H1 (cell line): Measurements from ENCODE around the gene IL10RA. TPM values are rescaled to one million over a fixed set of nuclear protein-coding genes. Genes with fewer than 3 reads are reported as not detected.

Experiments used
- CTCF ChIA-PET: fragments of 300-600 bp; sonication (Branson Sonifier 250); formaldehyde crosslinking; loops from one replicate; lab custom pipeline; 2021; ENCODE audit not compliant: partially characterized antibody; lab: Charles Lee
- POLR2A ChIA-PET: fragments of 300-600 bp; sonication (Branson Sonifier 250); formaldehyde crosslinking; loops from one replicate; lab custom pipeline; 2021; ENCODE audit warnings: inconsistent platforms; ENCODE audit not compliant: partially characterized antibody; lab: Charles Lee
- DNase-seq, 2 experiments: peaks; one replicate each; pipeline versions ENCODE4 v3.0.0 to v3.0.0-alpha.2; 2010 to 2022; ENCODE audit warnings: low spot score in 2 of 2, low read depth in 1 of 2, mixed read lengths in 1 of 2
- FAIRE-seq: peaks from 2 replicates; lab custom pipeline; 2011; peaks lifted over from hg19 to GRCh38; lab: Jason Lieb, UNC
- H2AFZ ChIP-seq: 2 replicates; pipeline ENCODE4 v1.8.1; 2012; ENCODE audit warnings: low read length, inconsistent platforms
- H2AK5ac ChIP-seq: 2 replicates; pipeline ENCODE4 v1.6.1; 2013; ENCODE audit warnings: low read depth, low read length
- H2BK120ac ChIP-seq: replicated peaks from 2 replicates; pipeline ENCODE3; 2013; ENCODE audit warnings: low read depth, low read length, inconsistent platforms
- H2BK12ac ChIP-seq: 2 replicates; pipeline ENCODE4 v1.6.1; 2013; ENCODE audit warnings: low read depth, low read length
- H2BK15ac ChIP-seq: 2 replicates; pipeline ENCODE4 v1.6.1; 2013; ENCODE audit warnings: low read length
- H2BK20ac ChIP-seq: 2 replicates; pipeline ENCODE4 v1.6.1; 2013; ENCODE audit warnings: low read length
- H2BK5ac ChIP-seq: 2 replicates; pipeline ENCODE4 v1.6.1; 2013; ENCODE audit warnings: low read depth, low read length
- H3K14ac ChIP-seq: 2 replicates; pipeline ENCODE4 v1.6.1; 2013; ENCODE audit warnings: inconsistent platforms; ENCODE audit not compliant: insufficient read length
- H3K18ac ChIP-seq: 2 replicates; pipeline ENCODE4 v1.6.1; 2013; ENCODE audit warnings: low read length; ENCODE audit errors: extremely low read depth
- H3K23ac ChIP-seq: 2 replicates; pipeline ENCODE4 v1.6.1; 2013; ENCODE audit warnings: inconsistent platforms; ENCODE audit not compliant: insufficient read length
- H3K23me2 ChIP-seq: 2 replicates; pipeline ENCODE4 v1.6.1; 2013; ENCODE audit warnings: low read depth, low read length
- H3K27ac ChIP-seq: 2 replicates; pipeline ENCODE4 v1.6.1; 2011; ENCODE audit warnings: low read depth, low read length, inconsistent platforms
- H3K27me3 ChIP-seq, 4 experiments: replicated peaks in 1 of 4; 1 replicate in 1 of 4; 2 replicates in 3 of 4; pipeline versions ENCODE4 v1.6.1 to v1.8.1; 2011 to 2013; ENCODE audit warnings: low read length in 3 of 4, mild to moderate bottlenecking in 3 of 4, inconsistent platforms in 2 of 4, mixed read lengths in 2 of 4, moderate library complexity in 1 of 4; ENCODE audit not compliant: control insufficient read depth in 3 of 4, insufficient read depth in 3 of 4; ENCODE audit errors: extremely low read depth in 1 of 4
- H3K36me3 ChIP-seq, 4 experiments: 2 replicates each; pipeline versions ENCODE4 v1.6.1 to v1.8.1; 2011 to 2013; ENCODE audit warnings: mild to moderate bottlenecking in 4 of 4, low read length in 3 of 4, moderate library complexity in 2 of 4, control low read depth in 1 of 4, inconsistent platforms in 1 of 4; ENCODE audit not compliant: insufficient read depth in 4 of 4, control insufficient read depth in 2 of 4
- H3K4ac ChIP-seq: replicated peaks from 2 replicates; pipeline ENCODE3; 2013; ENCODE audit warnings: low read length, low read depth, mixed read lengths, inconsistent platforms; ENCODE audit not compliant: insufficient read length
- H3K4me1 ChIP-seq, 4 experiments: replicated peaks in 1 of 4; 1 replicate in 1 of 4; 2 replicates in 3 of 4; pipeline versions ENCODE4 v1.6.1 to v1.8.1; 2011 to 2013; ENCODE audit warnings: low read length in 3 of 4, inconsistent platforms in 2 of 4, mixed read lengths in 1 of 4; ENCODE audit not compliant: insufficient read depth in 4 of 4, control insufficient read depth in 3 of 4
- H3K4me2 ChIP-seq, 2 experiments: 2 replicates each; pipeline versions ENCODE4 v1.6.1 to v1.8.1; 2011 to 2013; ENCODE audit warnings: low read depth in 2 of 2, low read length in 2 of 2, control low read depth in 1 of 2, inconsistent platforms in 1 of 2, mild to moderate bottlenecking in 1 of 2; ENCODE audit not compliant: insufficient read depth in 1 of 2
- H3K4me3 ChIP-seq, 4 experiments: fragments of 200-600, 300-600 bp in 1 of 4; sonication (generic), shearing (Covaris generic), sonication (Bioruptor Twin) in 1 of 4; 2 replicates each; pipeline versions ENCODE4 v1.5.1 to v1.8.1; 2011 to 2016; ENCODE audit warnings: low read length in 4 of 4, low read depth in 3 of 4, control low read depth in 2 of 4, inconsistent platforms in 2 of 4, mild to moderate bottlenecking in 2 of 4, mixed read lengths in 1 of 4, moderate library complexity in 1 of 4; ENCODE audit not compliant: insufficient read depth in 2 of 4; ENCODE audit errors: extremely low read depth in 1 of 4
- H3K56ac ChIP-seq: replicated peaks from 2 replicates; pipeline ENCODE3; 2013; ENCODE audit warnings: low read depth, mild to moderate bottlenecking, mixed read lengths, low read length, inconsistent platforms; ENCODE audit not compliant: insufficient read length
- H3K79me1 ChIP-seq: 2 replicates; pipeline ENCODE4 v1.6.1; 2013; ENCODE audit warnings: low read depth, low read length, control low read depth
- H3K79me2 ChIP-seq, 2 experiments: 2 replicates each; pipeline versions ENCODE4 v1.6.1 to v1.8.1; 2012 to 2013; ENCODE audit warnings: low read length in 2 of 2, mild to moderate bottlenecking in 2 of 2, inconsistent platforms in 1 of 2; ENCODE audit not compliant: insufficient read depth in 2 of 2, control insufficient read depth in 1 of 2
- H3K9ac ChIP-seq, 4 experiments: replicated peaks in 1 of 4; 1 replicate in 1 of 4; 2 replicates in 3 of 4; pipeline versions ENCODE4 v1.6.1 to v1.8.1; 2011 to 2013; ENCODE audit warnings: low read depth in 3 of 4, low read length in 3 of 4, control low read depth in 2 of 4, mild to moderate bottlenecking in 2 of 4, moderate library complexity in 2 of 4, inconsistent platforms in 1 of 4; ENCODE audit errors: extremely low read depth in 1 of 4
- H3K9me3 ChIP-seq, 2 experiments: 2 replicates each; pipeline versions ENCODE4 v1.6.1 to v1.8.1; 2012 to 2013; ENCODE audit warnings: mild to moderate bottlenecking in 2 of 2, moderate library complexity in 2 of 2, control low read depth in 1 of 2, inconsistent platforms in 1 of 2, low read depth in 1 of 2, low read length in 1 of 2, mixed read lengths in 1 of 2; ENCODE audit not compliant: insufficient read depth in 2 of 2
- H4K20me1 ChIP-seq, 2 experiments: replicated peaks in 1 of 2; 2 replicates each; pipeline versions ENCODE3 to v1.8.1; 2011 to 2013; ENCODE audit warnings: inconsistent platforms in 2 of 2, low read length in 2 of 2, mild to moderate bottlenecking in 1 of 2; ENCODE audit not compliant: insufficient read depth in 2 of 2, control insufficient read depth in 1 of 2
- H4K5ac ChIP-seq: 2 replicates; pipeline ENCODE4 v1.6.1; 2013; ENCODE audit warnings: low read length, low read depth, mixed read lengths, inconsistent platforms; ENCODE audit not compliant: insufficient read length
- H4K8ac ChIP-seq: 2 replicates; pipeline ENCODE4 v1.8.0; 2013; ENCODE audit warnings: mild to moderate bottlenecking, moderate library complexity, low read length, inconsistent platforms; ENCODE audit not compliant: insufficient read depth; ENCODE audit errors: extremely low read depth
- H4K91ac ChIP-seq: replicated peaks from 2 replicates; pipeline ENCODE3; 2013; ENCODE audit warnings: low read length, mixed read lengths, inconsistent platforms; ENCODE audit not compliant: insufficient read length
- ASH2L ChIP-seq: fragments of 200-600, 300-600 bp; sonication (generic); IDR thresholded peaks from one replicate; pipeline ENCODE4 v1.7.1; 2017; ENCODE audit warnings: low read length
- BRCA1 ChIP-seq: IDR thresholded peaks from 2 replicates; pipeline ENCODE4 v1.6.1; 2012; ENCODE audit warnings: low read depth, low read length, improper control_type of control experiment
- CBX5 ChIP-seq: fragments of 300-800, 300-1000 bp; sonication (generic); IDR thresholded peaks from 2 replicates; pipeline ENCODE4 v1.7.1; 2016; ENCODE audit warnings: antibody characterized with exemption, low read length, low read depth
- CHD2 ChIP-seq: IDR thresholded peaks from 2 replicates; pipeline ENCODE4 v1.6.1; 2012; ENCODE audit warnings: low read length, improper control_type of control experiment
- FOSL1 ChIP-seq: IDR thresholded peaks from 2 replicates; pipeline ENCODE4 v1.6.1; 2011; ENCODE audit warnings: mild to moderate bottlenecking, low read depth, low read length, moderate library complexity; ENCODE audit not compliant: insufficient read depth
- GABPA ChIP-seq: IDR thresholded peaks from 2 replicates; pipeline ENCODE4 v1.6.1; 2011; ENCODE audit warnings: mild to moderate bottlenecking, low read length, moderate library complexity, borderline replicate concordance; ENCODE audit not compliant: insufficient read depth
- MAX ChIP-seq: IDR thresholded peaks from 2 replicates; pipeline ENCODE4 v1.6.1; 2012; ENCODE audit warnings: inconsistent platforms
- PHF8 ChIP-seq: fragments of 200-600 bp; sonication (generic); conservative IDR thresholded peaks from 2 replicates; pipeline ENCODE4 v1.7.1; 2012; ENCODE audit warnings: low read depth, mild to moderate bottlenecking, inconsistent platforms, low read length, moderate library complexity
- POLR2A ChIP-seq, 2 experiments: IDR thresholded peaks; 1 replicate in 1 of 2; 2 replicates in 1 of 2; pipeline ENCODE4 v1.6.1; 2011; ENCODE audit warnings: low read depth in 2 of 2, low read length in 2 of 2, mild to moderate bottlenecking in 2 of 2; ENCODE audit errors: control extremely low read depth in 1 of 2
- SIRT6 ChIP-seq: IDR thresholded peaks from one replicate; pipeline ENCODE4 v1.7.1; 2012; ENCODE audit warnings: low read length, inconsistent platforms
- SP4 ChIP-seq: IDR thresholded peaks from 2 replicates; pipeline ENCODE4 v1.6.1; 2012; ENCODE audit warnings: low read length, inconsistent platforms
- WGBS, 2 experiments: shearing (Covaris generic) in 1 of 2; methylation state at CpG; one replicate each; pipeline versions ENCODE4 v1.1.6 to v1.1.7; 2013 to 2015; ENCODE audit warnings: low lambda C conversion rate in 2 of 2, mixed read lengths in 2 of 2, inconsistent platforms in 1 of 2, low coverage in 1 of 2, missing lambda C conversion rate in 1 of 2; ENCODE audit not compliant: insufficient replicate concordance in 2 of 2, insufficient coverage in 1 of 2, insufficient read length in 1 of 2; ENCODE audit errors: extremely low coverage in 1 of 2, missing lambda C conversion rate in 1 of 2; 5-methylcytosine and 5-hydroxymethylcytosine counted together
- polyA plus RNA-seq, 7 experiments: library from polyadenylated mRNA; depleted of rRNA in 3 of 7; stranded (reverse) in 5 of 7; unstranded in 2 of 7; fragments of >200 nt in 5 of 7; fragments of 200-250 nt in 2 of 7; gene quantifications; 1 replicate in 5 of 7; 2 replicates in 1 of 7; 4 replicates in 1 of 7; pipeline versions ENCODE4 v1.2.1 to v1.2.3, GENCODE V29; 2011 to 2013; ENCODE audit warnings: missing spikeins in 2 of 7, mixed read lengths in 2 of 7
- total RNA-seq: library from RNA; stranded (reverse); fragmentation: NEBNext Ultra II Directional; extraction: Animal tissue kit (Norgen Biotek cat#: 25700); gene quantifications from 2 replicates; pipeline ENCODE4 v1.2.1, GENCODE V29; 2021

IL10RA gene
- total and polyA plus RNA-seq, 2 of the 8 experiments (the other 6 are each of a cell fraction or from before 2014, with no cell fraction given): 0.05 to 0.11 TPM

- Histone ChIP-seq H4K20me1 (no peaks in the 10 kb centered on the region), H3K27ac (no peak overlapping the region), H3K27me3 (peaks cover 13 to 24% (median 19%) of the 10 kb centered on the region in 4 experiments), H3K4ac (no peak overlapping the region), H3K79me1 (no peaks in the 10 kb centered on the region), H2AFZ (no peak overlapping the region), H2BK15ac (no peak overlapping the region), H3K23ac (no peak overlapping the region), H3K79me2 (no peaks in the 10 kb centered on the region), H3K56ac (no peak overlapping the region), H4K91ac (no peak overlapping the region), H2BK20ac (no peak overlapping the region), H3K4me1 (peaks cover 0 to 3% (median 1%) of the 10 kb centered on the region in 4 experiments; a peak in 3 of 7 replicates), H4K8ac (no peak overlapping the region), H3K18ac (no peak overlapping the region), H3K4me2 (no peak overlapping the region), H2BK12ac (no peak overlapping the region), H3K4me3 (no peak overlapping the region), H3K36me3 (no peaks in the 10 kb centered on the region), H3K23me2 (peaks cover 7% of the 10 kb centered on the region; the same call in 1 of the 2 replicates), H2BK120ac (no peak overlapping the region), H3K14ac (no peak overlapping the region), H2BK5ac (no peak overlapping the region), H3K9me3 (no peaks in the 10 kb centered on the region), H3K9ac (no peak overlapping the region), H2AK5ac (no peak overlapping the region), H4K5ac (no peak overlapping the region)
- no peak for FAIRE-seq
- POLR2A ChIA-PET: no interaction called here
- CTCF ChIA-PET: interaction anchor here (0.8 to 1.0 kb wide), 2 partner anchors 22 to 37 kb away, joined by 3 read pairs; no protein-coding TSS in a partner anchor
- 77% methylated on average over 3 of the region's 3 CpGs; no CpG with 5 or more reads in 1 of the 2 experiments for whole genome bisulfite sequencing, 2 experiments
- DNase-seq: no peak
- no peak for TF ChIP-seq CHD2
- TF ChIP-seq MAX: no peak
- no peak for TF ChIP-seq PHF8
- no peak for TF ChIP-seq SIRT6
- TF ChIP-seq CBX5: no peak
- TF ChIP-seq FOSL1: no peak
- TF ChIP-seq SP4: no peak
- no peak for TF ChIP-seq POLR2A (IDR thresholded peaks at IDR 0.05; ENCODE audit: control extremely low read depth in 1 of 2, low read depth in 2 of 2, low read length in 2 of 2)
- no peak for TF ChIP-seq BRCA1
- no peak for TF ChIP-seq ASH2L
- TF ChIP-seq GABPA: no peak
Measured at GRCh38 chr11:117983163-117983475, 3.1 kb upstream of the IL10RA start.
